ENCODE measurements around the gene CCT2.

CCT2 gene

DNA sequence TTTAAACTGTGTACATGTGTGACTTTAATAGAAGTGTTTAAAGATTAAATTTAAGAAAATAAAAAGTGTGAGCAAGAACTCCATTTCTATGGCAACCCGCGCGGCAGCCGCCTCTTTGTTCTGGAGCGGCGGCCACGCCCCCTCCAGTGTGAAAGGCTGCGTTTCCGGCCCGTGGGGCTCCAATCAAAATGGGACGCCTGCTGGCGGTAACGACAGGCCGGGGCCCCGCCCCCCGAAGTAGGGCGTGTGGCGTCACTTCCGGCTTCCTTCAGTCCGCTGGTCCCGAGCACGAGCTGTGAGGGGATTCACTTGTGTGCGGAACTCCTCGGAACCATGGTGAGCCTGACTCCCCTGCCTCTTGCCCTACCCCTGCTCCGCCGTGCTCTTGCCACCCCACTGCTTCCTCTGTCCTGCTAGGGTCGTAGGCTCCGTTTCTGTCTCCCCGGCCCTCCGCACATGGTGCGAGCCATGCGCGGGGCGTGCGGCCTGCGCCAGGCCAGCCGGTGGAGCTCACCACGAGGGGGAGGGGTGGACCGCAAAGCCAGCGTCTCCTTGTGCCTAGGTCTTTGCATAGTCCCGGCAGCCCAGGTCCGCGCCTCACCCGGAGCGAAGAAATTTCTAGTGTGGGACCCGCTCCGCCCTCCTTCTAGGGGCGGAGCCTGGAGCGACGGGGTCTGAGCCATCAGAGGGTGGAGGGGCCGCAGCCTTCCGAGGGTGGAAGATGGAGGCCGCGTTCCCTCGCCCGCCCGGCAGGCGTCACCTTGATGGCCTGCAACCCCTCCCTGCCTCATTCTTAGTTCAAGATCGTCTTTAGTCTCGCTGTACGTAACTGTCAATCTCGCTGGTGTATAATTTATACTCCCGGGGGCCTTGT, at the start of gene CCT2:
Gene CCT2 (plus strand): TSS at position 271 of the 874 bp plus-strand sequence. CDS start 63 bp downstream, at position 334.
- peak; percentile 92 to 97 for DNase-seq

DNA sequence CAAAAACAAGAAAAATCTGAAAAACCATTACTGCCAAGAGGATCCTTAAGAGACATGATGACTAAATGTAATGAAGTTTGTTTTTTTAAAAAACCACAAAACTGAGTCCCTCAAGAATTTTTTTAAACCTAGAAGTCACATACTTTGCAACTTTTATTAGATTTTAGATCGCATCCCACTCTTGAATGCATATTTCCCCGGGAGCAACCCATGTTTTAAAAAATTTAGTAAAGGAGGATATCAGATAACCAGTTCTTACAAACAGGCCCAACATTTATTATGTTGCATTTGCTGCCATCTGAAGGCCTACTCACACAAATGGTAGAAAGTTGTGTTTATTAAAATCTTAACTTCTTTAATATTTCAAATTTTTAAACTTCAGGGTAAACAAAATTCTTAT, 44.3 kb upstream of the CCT2 start:
- DNase-seq = no peak

DNA sequence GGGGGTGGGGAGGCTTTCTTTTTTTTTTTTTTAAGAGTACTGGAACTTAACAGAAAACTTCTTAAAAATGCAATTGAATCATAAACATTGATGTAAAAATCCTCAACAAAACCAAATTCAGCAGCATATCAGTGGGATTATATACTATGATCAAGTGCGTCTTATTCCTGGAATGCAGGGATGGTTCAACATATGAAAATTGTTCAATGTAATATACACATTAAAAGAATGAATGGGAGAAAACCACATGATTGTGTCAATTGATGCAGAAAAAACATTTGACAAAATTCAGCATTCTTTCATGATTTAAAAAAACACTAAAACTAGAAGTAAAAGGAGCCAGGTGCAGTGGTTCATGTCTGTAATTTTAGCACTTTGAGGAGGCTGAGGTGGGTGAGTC, 41.2 kb upstream of the CCT2 start:
- no peak for DNase-seq

DNA sequence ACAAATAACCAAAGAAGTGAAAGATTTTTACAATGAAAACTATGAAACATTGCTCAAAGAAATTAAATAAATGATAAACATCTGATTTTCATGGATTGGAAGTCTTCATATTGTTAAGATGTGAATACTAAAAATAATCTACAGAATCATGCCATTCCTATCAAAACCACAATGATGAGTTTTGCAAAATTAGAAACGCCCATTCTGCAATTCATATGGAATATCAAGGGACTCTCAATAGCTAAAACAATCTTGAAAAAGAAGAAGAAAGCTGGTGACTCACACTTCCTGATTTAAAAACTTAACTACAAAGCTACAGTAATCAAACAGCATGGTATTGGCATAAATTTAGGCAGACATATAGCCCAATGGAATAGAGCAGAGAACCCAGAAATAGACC, 40.2 kb upstream of the CCT2 start:
- DNase-seq = peak; percentile 11 to 18

DNA sequence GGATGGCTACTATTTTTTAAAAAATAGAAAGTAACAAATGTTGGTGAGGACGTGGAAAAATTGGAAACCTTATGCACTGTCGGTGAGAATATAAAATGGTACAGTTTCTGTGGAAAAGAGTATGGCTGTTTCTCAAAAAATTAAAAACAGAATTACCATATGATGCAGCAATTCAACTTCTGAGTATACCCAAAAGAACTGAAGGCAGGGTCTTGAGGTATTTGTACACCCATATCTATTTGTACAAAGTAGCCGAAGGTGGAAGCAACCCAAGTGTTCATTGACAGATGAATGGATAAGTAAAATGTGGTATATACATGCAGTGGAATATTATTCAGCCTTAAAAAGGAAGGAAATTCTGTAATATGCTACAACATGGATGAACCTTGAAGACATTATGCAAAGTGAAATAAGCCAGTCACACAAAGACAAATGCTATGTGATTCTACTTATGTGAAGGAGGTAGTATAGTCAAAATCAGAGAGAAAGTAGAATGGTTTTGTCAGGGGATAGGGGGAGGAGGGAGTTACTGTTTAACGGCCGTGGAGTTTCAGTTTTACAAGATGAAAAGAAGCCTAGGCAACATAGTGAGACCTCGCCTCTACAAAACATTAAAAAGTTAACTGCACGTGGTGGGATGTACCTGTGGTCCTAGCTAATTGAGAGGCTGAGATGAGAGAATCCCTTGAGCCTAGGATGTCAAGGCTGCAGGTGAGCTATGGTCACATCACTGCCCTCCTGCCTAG, 38.4 kb upstream of the CCT2 start:
- DNase-seq = no peak

DNA sequence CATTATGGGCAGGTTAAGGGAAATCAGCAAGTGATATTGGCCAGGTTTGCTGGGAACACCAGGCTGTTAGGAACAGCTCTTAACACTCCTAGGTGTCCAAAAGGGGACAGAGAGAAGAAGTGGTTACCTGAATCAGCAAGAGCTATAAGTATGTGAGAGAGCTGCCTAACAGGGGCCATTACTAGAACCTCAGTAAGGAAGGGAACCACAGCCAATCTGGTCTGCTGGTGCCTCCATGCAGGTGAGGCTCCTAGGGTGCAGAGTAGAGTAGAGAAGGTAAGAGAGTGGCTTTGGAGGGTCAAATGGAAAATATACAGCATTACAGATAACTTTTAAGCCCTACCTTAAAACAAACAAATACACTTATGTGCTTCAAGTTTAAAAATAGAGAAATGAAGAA, 36.6 kb upstream of the CCT2 start:
- DNase-seq = no peak

DNA sequence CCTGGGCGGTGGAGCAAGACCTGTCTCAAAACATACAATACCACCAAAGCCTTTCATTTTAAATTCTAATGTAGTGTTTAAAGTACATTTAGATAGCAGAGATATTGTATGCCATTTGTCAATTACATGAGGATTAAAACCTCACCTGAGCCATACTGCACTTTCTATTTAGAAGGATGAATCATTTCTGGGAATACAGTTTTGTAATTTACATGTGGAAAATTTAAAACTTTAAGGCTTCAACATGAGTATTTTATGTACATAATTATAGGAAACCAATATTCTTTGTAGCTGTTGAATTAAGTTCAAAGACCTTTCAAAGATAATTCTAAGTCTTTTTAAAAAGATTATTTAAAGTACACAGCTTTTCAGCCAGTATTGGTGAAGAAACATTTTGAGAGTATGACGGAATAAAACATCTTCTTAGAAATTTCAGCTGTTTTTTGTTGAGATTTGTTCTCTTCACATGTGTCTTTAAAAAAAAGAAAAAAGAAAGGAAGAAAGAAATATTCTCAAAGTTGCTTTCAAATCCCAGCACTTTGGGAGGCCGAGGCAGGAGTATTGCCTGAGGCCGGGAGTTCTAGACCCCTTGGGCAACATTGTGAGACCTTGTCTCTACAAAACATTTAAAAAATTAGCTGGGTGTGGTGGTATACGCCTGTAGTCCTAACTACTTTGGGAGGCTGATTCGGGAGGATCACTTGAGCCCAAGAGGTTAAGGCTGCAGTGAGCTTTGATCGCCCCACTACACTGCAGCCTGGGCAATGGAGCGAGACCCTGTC, 34.5 kb upstream of the CCT2 start:
- DNase-seq = no peak

DNA sequence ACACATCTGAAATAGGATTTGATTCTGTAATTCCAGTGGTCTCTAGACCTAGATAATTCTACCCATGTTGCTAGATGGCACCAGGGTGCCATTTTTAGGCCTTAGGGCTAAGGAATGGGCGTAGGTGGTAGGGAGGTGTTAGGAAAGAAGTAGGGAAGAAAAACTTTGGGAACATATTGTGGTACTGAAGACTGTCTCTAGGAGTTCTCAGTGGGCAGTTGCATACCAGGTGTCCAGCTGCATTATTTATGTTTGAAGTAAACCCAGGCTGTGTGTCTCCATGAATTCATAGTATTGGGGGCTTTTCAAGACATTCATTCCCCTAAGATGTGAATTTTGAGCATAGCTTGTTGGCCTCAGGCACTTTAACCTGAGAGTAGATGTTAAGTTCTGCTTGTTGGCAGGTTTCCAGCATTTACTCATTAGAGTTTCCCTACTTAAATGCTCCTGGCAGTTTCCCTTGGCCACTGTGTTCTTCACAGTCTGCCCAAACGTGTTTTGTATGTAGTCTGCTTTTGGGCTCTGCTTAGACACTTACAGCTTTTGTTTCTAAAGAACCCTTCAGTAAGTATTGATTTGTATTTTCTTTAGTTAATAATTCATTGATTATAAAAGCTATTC, 31.5 kb upstream of the CCT2 start:
- no peak for DNase-seq

DNA sequence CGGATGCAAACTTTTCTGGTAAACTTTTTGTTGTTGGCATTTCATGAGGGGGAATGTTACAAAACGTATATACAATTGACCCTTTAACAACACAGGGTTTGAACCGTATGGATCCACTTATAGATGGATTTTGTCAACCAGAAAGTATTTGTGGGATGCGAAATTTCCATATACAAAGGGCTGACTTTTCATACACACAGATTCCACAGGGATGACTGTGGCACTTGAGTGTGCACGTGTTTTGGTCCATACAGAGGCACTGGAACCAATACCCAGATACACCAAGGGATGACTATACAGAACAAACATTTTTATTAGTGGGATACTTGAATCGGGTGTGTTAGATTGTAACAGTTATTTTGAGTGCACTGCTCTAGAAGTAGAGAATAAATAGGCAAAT, 29.8 kb upstream of the CCT2 start:
- DNase-seq = no peak

DNA sequence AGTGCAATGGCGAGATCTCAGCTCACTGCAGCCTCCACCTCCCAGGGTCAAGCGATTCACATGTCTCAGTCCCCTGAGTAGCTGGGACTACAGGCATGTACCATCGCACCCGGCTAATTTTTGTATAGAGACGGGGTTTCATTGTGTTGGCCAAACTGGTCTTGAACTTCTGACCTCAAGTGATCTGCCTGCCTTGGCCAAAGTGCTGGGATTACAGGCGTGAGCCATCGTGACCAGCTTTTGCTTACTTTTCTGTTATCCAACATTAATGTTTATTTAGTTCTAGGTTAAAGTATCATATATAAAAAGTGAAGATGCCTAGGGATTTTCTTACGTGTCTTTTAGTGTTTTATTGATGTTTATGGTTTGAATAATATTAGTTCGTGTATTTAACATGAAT, 28.9 kb upstream of the CCT2 start:
- no peak for DNase-seq

DNA sequence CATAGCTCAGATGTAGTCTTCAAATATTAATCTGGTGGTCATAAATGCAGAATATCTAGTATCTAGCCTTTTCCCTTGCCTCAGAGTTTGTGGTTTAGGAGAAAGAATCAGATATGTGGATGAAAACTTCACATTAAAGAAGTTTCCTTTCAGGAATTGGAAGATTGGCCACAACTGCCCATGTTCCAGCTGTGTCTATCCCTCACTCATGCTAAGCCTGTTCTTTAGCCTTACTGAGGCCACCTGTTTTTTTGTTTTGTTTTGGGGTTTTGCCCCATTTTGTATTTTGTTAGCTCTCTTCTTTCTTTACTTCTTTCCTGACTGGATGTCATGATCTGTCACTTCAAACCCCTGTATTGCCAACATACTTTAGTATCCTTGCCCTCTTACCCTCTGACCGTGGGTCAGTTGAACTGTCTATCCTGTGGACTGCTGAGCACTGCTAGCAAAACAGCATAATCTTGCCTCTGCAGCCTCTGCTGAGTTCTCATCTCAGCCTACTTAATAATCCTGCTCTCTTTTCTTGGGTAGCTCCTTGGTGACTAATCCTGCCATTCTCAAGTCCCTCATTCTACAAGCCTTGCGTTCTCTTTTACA, 22.0 kb upstream of the CCT2 start:
- no peak for DNase-seq

DNA sequence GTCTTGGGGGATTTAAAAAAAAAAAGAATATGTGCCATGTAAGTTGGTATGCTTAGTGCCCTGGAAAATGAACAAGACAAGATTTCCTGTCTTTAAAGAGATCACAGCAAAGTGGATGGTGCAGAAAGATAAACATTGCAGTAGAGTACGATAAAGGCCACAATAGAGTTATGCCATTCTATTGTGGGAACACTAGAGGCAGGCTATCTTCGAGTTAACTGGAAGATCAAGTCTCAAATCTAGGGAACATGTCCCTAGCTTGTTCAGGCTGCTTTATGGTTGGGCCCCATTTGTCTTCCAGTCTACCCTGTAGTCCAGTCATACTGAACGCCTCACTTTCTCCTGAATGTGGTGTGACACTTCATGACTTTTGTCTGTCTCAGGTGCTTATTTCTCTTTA, 18.7 kb upstream of the CCT2 start:
- no peak for DNase-seq

DNA sequence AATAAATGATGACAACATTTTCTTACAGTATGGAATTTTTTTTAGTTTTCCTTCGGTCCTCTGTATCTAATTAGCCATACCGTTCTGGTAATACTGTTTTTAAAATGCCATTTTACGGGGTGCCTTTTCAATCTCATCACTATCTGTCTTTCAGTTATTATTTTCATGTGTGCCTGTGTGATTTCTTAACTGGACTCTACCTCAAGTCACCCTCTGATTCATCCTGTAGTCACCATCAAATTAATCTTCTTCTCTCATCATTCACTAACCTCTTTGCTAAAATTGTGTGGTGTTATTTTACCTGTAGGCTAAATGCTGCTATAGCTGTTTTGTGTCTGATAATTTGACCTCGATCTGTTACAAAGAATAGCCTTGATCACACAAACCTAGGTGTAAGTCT, 16.0 kb upstream of the CCT2 start:
- no peak for DNase-seq

DNA sequence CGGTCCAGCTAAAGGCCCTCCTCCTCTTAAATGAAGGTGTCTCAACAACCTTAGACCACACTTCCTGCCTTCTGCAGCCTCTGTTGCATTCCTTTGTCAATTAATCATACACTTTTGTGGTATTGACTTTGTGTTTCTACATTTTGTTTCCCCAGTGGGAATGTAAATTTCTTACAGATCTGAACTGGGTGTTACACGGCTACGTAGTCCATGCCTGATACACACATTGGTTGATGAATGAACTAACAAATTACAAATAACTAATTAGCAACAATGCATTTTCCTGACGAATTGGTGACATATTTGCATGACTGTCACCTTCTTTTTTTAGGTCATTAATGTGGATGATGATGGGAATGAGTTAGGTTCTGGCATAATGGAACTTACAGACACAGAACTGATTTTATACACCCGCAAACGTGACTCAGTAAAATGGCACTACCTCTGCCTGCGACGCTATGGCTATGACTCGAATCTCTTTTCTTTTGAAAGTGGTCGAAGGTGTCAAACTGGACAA, 15.2 kb upstream of the CCT2 start:
- no peak for DNase-seq

DNA sequence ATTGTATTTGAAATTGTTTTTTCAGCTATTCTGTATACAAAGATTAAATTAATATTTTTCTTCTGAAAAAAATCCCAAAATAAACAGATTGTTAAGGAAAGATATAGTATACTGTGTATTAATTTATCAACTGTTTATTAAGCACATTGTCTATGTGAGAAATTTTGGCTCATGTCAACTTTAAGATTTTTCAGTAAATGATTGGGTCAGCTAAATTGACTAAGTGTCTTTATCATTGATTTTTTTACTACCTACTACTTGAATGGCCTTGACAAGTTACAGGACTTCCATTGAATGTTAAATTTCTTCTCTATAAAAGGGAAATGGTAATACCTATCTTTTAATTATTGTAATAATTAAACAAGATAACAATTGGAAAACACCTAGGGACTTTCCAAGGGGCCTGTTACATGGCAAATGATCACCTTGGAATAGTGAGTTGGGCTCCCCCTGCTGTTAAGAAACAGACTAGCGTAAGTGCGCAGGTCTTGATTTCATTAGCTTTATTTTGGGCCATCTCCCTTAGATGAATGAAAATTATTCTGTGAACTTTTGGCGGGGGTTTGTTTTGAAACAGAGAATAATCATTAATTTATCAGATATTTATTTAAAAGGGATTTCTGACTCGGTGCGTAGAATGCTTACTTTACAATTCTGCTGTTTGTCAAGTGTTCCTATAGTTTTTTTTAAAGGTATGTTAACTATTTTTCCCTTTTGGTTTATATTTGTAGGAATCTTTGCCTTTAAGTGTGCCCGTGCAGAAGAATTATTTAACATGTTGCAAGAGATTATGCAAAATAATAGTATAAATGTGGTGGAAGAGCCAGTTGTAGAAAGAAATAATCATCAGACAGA, 14.5 kb upstream of the CCT2 start:
- DNase-seq = peak; percentile 25 to 77

DNA sequence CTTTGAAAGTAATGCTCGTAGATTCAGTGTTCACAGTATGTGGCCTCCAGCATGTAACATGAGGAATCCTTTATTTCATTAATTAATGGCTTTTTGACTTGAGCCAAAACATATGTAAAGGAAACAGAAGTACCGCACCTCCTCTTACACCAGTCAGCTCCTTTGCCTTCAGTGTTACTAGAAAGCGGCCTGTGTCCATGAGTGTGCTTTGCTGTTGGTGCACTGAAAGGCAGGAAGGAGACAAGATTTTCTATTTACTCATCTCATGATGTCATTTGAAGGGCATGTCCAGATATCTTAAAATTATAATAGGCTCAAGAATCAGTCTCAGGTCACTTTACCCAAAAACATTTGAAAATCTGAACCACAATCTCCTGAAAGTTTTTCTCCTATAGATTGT, 9.9 kb upstream of the CCT2 start:
- no peak for DNase-seq

DNA sequence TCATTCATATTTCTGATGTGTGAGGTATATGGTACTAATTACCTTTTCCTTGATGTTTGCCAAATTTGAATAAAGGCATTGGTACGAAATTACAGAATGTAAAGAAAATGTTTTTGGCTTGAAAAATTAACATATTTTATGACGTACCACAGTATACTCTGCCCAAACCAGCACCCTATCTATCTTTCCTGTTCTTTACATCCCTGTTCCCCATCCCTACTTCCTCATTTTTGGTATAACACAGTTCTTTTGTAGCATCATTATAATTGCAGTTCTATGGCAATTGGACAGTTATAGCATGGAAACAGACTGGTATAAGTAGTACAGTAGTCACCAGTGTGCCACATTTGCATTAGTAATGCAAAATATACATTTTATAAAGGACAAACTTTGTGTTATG, 7.0 kb upstream of the CCT2 start:
- no peak for DNase-seq

DNA sequence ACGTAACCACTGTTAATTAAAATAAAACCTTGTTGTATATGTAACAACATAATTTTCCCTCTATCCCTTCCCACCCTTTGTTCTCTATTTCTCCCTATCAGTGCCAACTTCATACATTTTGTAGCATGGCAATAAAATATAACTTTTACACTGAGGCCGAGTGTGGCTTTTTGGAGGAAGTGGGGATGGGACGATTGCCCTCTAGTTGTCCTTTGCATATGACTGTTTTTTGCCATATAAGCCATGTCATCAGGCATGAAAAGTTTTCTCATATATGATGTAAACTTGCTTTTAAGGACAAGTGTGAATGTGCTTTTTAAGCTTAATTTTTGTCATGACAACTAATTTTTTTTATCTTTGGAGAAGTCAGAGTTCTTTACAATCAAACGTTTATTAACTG, 6.2 kb upstream of the CCT2 start:
- no peak for DNase-seq

DNA sequence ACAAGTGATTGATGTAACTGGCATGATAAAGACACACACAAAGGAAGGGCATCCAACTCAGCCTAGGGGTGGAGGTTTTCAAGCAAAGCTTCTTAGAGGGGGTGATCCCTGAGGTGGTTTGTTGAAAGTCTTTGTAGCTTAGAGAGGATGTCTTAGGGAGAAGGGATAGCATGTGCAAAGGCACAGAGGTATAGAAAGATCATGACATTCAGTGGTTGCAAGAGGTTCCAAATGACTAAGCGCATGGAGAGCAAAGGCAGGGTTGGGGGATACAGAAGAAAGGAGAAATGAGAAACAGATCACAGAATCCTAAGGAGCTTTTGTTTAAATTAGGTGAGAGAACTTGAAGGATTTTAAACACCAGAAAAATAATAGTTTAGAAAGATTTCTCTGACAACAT, 5.2 kb upstream of the CCT2 start:
- no peak for DNase-seq

DNA sequence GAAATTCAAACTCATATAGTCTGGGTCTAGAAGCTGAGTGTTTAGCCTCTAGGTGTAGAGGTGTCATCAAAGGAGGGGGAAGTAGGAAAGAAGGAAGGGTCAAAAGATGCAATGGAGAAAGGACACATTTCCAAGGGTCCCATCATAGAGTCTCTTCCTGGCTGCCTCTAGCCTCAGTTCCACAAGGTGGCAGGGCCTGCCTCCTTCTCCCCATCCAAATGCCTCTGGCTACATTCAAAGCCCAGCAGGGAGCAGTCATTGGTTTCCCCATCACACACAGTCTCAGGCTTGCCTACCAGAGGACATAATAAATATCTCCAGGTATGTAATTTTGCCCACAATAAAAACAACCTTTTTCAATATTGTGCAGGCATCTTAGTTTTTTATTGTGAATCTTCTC, 2.1 kb upstream of the CCT2 start:
- DNase-seq = no peak

DNA sequence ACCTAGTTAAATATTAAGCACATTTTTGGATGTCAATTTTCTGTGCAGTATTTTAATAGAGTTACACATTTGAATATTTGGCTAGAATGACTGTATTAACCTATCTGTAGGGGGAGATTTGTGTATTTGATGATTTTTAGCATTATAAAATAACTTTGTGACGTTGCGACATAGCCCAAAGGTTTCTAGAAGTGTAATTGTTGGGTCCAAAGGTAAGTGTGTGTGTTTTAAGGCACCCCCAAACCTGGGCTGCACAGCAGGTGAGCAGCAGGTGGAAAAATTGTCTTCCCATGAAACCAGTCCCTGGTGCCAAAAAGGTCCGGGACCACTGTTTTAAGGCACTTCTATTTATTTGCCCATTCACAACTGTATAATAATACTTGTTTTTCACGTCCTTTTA, 3.3 kb downstream of the CCT2 start:
- no peak for DNase-seq

Data from inflammatory macrophage treated with lipopolysaccharide for 1 hour (primary cell).